ENCODE measurements around the gene GSS.

GRCh38 chr20:34978092-34978744, 22.6 kb upstream of the GSS start:
- TF ChIP-seq CTCF (IDR thresholded peaks at IDR 0.05) (no peak), POLR2A (IDR thresholded peaks at IDR 0.05) (no peak)
